Measurements from ENCODE around the gene LRRC25. TPM values are rescaled to one million over a fixed set of nuclear protein-coding genes. Genes with fewer than 3 reads are reported as not detected.
"Not testable (repeated sequence)": the region's sequence is repeated elsewhere in the genome, so short reads cannot be mapped to it uniquely, and the experiment has no call there.

LRRC25 gene
- total RNA-seq, 1 experiment from 2014 or later = not detected

- no peaks in the 10 kb centered on the region for H3K27me3 ChIP-seq (ENCODE audit: insufficient read depth, low read depth)
- BruUV-seq (replicated peaks) = no TSS peak
- no peaks in the 10 kb centered on the region for H3K9me2 ChIP-seq (ENCODE audit: insufficient read depth)
- H3K27ac ChIP-seq = no peak overlapping the region
- H3F3A ChIP-seq (ENCODE audit: insufficient read depth, low read depth) = peaks cover 23% of the 10 kb centered on the region; the same call in 1 of the 2 replicates
- intact Hi-C loops (cut with micrococcal nuclease; ENCODE audit: unreplicated experiment) = no loop called here
- H3K4me1 ChIP-seq (replicated peaks; ENCODE audit: insufficient read depth) = peaks cover 9% of the 10 kb centered on the region
- H3K4me3 ChIP-seq = no peak overlapping the region
- ChIA-PET POLR2A (ENCODE audit: unreplicated experiment) (no interaction called here), CTCF (no interaction called here)
- H4K20me1 ChIP-seq (ENCODE audit: insufficient read depth) = no peaks in the 10 kb centered on the region
- H3K4me2 ChIP-seq = no peak overlapping the region
- H2AFZ ChIP-seq = no peak overlapping the region
- TF ChIP-seq CTCF (conservative IDR thresholded peaks at IDR 0.05) = peak; percentile 63
- no peak for TF ChIP-seq EZH2 (IDR thresholded peaks at IDR 0.05; ENCODE audit: low read depth)
- H3K79me2 ChIP-seq (ENCODE audit: low read depth) = no peaks in the 10 kb centered on the region
- H3K9me3 ChIP-seq (ENCODE audit: insufficient read depth, low read depth) = no peaks in the 10 kb centered on the region
- H3K36me3 ChIP-seq (ENCODE audit: low read depth) = no peaks in the 10 kb centered on the region
- DNase-seq = peak in 1 of 2 experiments; percentile 50
Observed at GRCh38 chr19:18408053-18408476, 10.6 kb upstream of the LRRC25 start.

GRCh38 chr19:18406749-18407148 lies 9.3 kb upstream of the LRRC25 start:
- intact Hi-C loops (cut with micrococcal nuclease; ENCODE audit: unreplicated experiment) = no loop called here

GRCh38 chr19:18405754-18406153 lies 8.3 kb upstream of the LRRC25 start:
- H3K27ac ChIP-seq; H4K20me1 ChIP-seq (ENCODE audit: insufficient read depth); H3K9me3 ChIP-seq (ENCODE audit: insufficient read depth, low read depth); H3K9me2 ChIP-seq (ENCODE audit: insufficient read depth); H3K4me2 ChIP-seq; H3K36me3 ChIP-seq (ENCODE audit: low read depth); POLR2A ChIA-PET (ENCODE audit: unreplicated experiment); BruUV-seq (replicated peaks); H3K79me2 ChIP-seq (ENCODE audit: low read depth); CTCF ChIA-PET; DNase-seq; H2AFZ ChIP-seq; H3K27me3 ChIP-seq (ENCODE audit: insufficient read depth, low read depth); H3K4me3 ChIP-seq; intact Hi-C loops (cut with micrococcal nuclease; ENCODE audit: unreplicated experiment): not testable (repeated sequence)
- H3K4me1 ChIP-seq (replicated peaks; ENCODE audit: insufficient read depth) = peaks cover 16% of the 10 kb centered on the region
- peaks cover 26% of the 10 kb centered on the region; the same call in 1 of the 2 replicates for H3F3A ChIP-seq (ENCODE audit: insufficient read depth, low read depth)

More at GRCh38 chr19:18406749-18407148, 9.3 kb upstream of the LRRC25 start:
- Histone ChIP-seq H3K4me1 (replicated peaks; ENCODE audit: insufficient read depth) (peaks cover 9% of the 10 kb centered on the region), H3K4me2 (no peak overlapping the region), H4K20me1 (ENCODE audit: insufficient read depth) (no peaks in the 10 kb centered on the region), H3K4me3 (no peak overlapping the region), H3K79me2 (ENCODE audit: low read depth) (no peaks in the 10 kb centered on the region), H3K36me3 (ENCODE audit: low read depth) (no peaks in the 10 kb centered on the region), H3K27ac (no peak overlapping the region), H3F3A (ENCODE audit: insufficient read depth, low read depth) (peaks cover 25% of the 10 kb centered on the region; the same call in 1 of the 2 replicates), H3K9me3 (ENCODE audit: insufficient read depth, low read depth) (no peaks in the 10 kb centered on the region), H3K9me2 (ENCODE audit: insufficient read depth) (no peaks in the 10 kb centered on the region), H2AFZ (no peak overlapping the region), H3K27me3 (ENCODE audit: insufficient read depth, low read depth) (no peaks in the 10 kb centered on the region)
- BruUV-seq (replicated peaks) = no TSS peak
- CTCF ChIA-PET = no interaction called here
- no peak for TF ChIP-seq EZH2 (IDR thresholded peaks at IDR 0.05; ENCODE audit: low read depth)
- no peak for TF ChIP-seq CTCF (conservative IDR thresholded peaks at IDR 0.05)
- DNase-seq = no peak
- POLR2A ChIA-PET (ENCODE audit: unreplicated experiment) = no interaction called here

- H3K36me3 ChIP-seq (ENCODE audit: low read depth); H3K27ac ChIP-seq; H3K4me3 ChIP-seq; DNase-seq; H3K9me3 ChIP-seq (ENCODE audit: insufficient read depth, low read depth); H2AFZ ChIP-seq; POLR2A ChIA-PET (ENCODE audit: unreplicated experiment); BruUV-seq (replicated peaks); H3K79me2 ChIP-seq (ENCODE audit: low read depth); H4K20me1 ChIP-seq (ENCODE audit: insufficient read depth); H3K27me3 ChIP-seq (ENCODE audit: insufficient read depth, low read depth); H3K9me2 ChIP-seq (ENCODE audit: insufficient read depth); CTCF ChIA-PET; H3K4me2 ChIP-seq; intact Hi-C loops (cut with micrococcal nuclease; ENCODE audit: unreplicated experiment): not testable (repeated sequence)
- H3K4me1 ChIP-seq (replicated peaks; ENCODE audit: insufficient read depth) = peaks cover 25% of the 10 kb centered on the region
- H3F3A ChIP-seq (ENCODE audit: insufficient read depth, low read depth) = peaks cover 35% of the 10 kb centered on the region; the same call in 1 of the 2 replicates
Observed at GRCh38 chr19:18402455-18403248, 5.2 kb upstream of the LRRC25 start.
